Body of pancreas (tissue), 4 donors: ENCODE data around the gene TGFB3.

Experiments
- POLR2A ChIP-seq, 3 donors: fragments of 450-650 bp; IDR thresholded peaks; one replicate each; pipeline ENCODE4 v1.6.1; 2016; ENCODE audit warnings: antibody characterized with exemption in 3 of 3, mild to moderate bottlenecking in 2 of 3
- TF ChIP-seq, protein P1 (sequence below), 7 experiments: fragments of 450-650 bp in 4 of 7; fragments of 200-600 bp in 3 of 7; sonication (generic) in 3 of 7; IDR thresholded peaks; one replicate each; pipeline ENCODE4 v1.5.1; 2016 to 2019; ENCODE audit warnings: antibody characterized with exemption in 7 of 7

DNA sequence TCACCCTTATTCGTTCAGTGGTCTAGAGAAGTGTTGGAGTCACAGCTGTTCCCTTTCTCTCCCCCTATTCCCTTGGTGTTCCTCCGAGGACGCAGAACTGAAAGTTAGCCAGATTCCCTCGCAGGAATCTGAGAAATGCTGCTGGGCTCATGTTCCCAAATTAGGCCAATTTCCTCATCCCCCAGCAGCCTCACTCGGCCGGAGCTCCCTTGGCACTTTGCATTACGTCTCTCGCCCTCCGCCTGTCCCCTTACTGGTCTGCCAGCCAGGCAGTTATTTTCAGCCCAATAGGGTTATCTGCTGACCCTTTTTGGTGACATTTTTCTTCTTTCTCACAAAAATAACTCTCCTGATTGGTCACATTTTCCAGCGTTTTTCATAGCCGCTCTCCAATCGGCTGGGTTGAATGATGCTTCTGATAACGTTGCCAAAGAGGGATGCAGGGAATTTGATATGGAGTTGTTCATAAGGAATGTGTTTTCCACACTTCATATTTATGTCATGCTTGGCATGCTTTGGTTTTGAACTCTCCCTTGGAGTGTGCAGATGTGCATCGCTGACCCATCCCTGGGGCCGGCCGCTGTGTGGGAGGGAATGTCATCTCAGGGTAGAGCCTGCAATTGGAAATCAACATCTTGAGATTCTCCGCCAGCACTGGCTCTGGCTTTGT is 13.7 kb upstream of the TGFB3 start:
- TF ChIP-seq, protein P1, sequence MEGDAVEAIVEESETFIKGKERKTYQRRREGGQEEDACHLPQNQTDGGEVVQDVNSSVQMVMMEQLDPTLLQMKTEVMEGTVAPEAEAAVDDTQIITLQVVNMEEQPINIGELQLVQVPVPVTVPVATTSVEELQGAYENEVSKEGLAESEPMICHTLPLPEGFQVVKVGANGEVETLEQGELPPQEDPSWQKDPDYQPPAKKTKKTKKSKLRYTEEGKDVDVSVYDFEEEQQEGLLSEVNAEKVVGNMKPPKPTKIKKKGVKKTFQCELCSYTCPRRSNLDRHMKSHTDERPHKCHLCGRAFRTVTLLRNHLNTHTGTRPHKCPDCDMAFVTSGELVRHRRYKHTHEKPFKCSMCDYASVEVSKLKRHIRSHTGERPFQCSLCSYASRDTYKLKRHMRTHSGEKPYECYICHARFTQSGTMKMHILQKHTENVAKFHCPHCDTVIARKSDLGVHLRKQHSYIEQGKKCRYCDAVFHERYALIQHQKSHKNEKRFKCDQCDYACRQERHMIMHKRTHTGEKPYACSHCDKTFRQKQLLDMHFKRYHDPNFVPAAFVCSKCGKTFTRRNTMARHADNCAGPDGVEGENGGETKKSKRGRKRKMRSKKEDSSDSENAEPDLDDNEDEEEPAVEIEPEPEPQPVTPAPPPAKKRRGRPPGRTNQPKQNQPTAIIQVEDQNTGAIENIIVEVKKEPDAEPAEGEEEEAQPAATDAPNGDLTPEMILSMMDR (IDR thresholded peaks at IDR 0.05) = no peak
- TF ChIP-seq POLR2A (IDR thresholded peaks at IDR 0.05) = no peak
